NK-92 (cell line): ENCODE data around the gene TRABD.

Source experiments
- DNase-seq: peaks from one replicate; lab custom pipeline; 2025; ENCODE audit not compliant: unreplicated experiment; lab: John Stamatoyannopoulos, UW

The TRABD gene

DNA sequence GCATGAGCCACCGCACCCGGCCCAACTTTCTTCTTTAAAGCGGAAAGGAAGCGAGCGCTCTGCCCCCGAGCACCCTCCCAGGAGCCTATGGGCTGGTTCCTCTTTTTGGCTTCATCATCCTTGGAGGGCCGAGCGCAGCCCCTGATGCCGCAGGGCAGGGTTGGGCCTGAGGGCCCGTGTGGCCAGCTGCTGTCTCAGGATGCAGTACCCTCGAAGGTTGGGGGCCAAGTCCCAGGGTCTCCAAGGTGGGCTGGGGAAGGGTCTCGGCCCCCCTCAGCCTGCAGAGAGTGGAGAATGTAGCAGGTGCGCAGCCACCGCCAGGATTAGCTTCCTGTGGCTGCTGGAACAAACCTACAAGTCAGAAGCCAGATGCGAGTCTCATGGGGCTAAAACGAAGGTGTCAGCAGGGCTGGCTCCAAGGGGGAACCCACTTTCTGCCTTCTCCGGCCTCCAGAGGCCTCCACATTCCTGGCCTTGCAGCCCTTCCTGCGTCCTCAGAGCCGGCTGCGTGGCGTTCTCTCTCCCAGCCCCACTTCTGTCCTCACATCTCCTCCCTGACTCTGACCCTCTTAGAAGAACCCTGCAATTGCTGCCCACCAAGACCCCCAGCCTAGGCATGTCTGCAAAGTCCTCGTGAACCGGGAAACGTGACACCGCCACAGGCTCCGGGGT, 12.3 kb upstream of the TRABD start:
- no peak for DNase-seq

DNA sequence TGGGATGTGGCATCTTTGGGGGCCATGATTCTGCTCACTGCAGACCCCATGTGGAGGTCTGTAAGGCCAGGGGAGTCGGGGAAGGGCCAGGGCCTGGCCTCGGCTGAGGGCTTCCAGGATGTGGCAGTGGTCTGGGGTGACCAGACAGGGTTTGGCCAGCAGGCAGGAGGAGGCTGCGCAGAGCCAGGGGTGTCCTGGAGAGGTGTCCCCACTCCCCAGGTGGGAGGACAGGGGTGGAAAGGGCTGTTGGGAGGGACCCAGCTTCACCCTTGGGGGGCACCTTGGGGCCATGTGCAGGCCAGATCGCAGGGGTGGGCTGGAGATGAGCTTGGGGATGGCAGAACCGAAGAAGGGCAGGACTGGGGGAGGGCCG, 11.7 kb upstream of the TRABD start:
- DNase-seq = no peak

- no peak for DNase-seq
Observed at GRCh38 chr22:50174382-50175190, 11.1 kb upstream of the TRABD start.

DNA sequence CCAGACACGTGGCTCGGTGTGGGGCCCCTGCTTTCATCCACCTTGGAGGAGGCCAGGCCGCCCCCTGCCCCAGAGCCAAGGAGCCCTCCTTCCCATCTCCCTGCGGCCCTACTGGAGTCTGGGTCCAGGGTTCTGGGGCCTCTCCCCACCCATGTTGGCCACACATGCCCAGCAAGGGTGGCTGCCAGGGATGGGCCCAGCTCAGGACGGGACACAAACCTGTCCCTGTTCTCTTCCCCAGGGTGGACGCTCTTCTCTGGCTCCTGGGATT, 10.6 kb upstream of the TRABD start:
- DNase-seq = no peak

- DNase-seq = no peak
Observed at GRCh38 chr22:50175921-50176849, 9.5 kb upstream of the TRABD start.

GRCh38 chr22:50176850-50177536, 8.7 kb upstream of the TRABD start:
- no peak for DNase-seq

- DNase-seq = no peak
Observed at GRCh38 chr22:50177537-50178470, 7.9 kb upstream of the TRABD start.

- DNase-seq = no peak
Observed at GRCh38 chr22:50178471-50178864, 7.2 kb upstream of the TRABD start.

GRCh38 chr22:50178871-50179869, 6.5 kb upstream of the TRABD start:
- DNase-seq = no peak

DNA sequence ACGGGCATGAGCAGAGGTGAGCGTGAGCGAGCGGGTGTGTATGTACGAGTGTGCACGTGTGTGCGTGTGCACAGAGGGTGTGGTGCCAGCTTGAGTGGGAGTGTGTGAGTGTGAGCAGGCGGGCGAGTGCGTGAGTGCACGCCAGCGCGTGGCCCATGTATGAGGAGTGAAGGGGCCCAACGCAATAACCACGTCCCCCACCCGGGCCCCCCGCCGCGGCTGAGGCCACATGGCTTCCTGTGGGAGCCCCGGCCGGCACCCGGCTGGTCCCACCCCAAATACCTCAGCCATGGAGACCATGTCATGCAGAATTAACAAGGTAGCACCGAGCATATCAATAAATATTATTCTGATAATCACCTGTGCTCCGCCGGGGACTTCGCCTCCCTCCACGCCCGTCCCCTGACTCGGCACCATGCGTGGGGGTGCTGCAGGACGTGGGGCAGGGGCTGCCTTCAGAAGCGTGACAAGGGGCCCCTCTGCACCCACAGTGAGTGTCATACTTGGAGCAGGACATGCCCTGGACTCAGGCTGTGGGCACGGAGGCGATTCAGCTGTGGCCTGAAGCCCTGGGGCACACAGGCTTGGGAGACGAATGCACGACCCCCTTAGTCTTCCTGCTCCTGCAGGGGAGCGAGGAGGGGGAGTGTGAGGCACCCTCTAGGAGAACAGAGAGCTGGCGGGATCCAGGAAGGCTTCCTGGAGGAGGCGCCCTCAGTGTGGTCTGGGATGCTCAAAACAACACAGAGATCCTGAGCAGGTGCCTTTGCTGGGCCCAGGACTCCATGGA, 5.6 kb upstream of the TRABD start:
- DNase-seq = no peak

GRCh38 chr22:50180727-50181521, 4.8 kb upstream of the TRABD start:
- DNase-seq = no peak

- DNase-seq = no peak
Observed at GRCh38 chr22:50182176-50183081, 3.3 kb upstream of the TRABD start.

DNA sequence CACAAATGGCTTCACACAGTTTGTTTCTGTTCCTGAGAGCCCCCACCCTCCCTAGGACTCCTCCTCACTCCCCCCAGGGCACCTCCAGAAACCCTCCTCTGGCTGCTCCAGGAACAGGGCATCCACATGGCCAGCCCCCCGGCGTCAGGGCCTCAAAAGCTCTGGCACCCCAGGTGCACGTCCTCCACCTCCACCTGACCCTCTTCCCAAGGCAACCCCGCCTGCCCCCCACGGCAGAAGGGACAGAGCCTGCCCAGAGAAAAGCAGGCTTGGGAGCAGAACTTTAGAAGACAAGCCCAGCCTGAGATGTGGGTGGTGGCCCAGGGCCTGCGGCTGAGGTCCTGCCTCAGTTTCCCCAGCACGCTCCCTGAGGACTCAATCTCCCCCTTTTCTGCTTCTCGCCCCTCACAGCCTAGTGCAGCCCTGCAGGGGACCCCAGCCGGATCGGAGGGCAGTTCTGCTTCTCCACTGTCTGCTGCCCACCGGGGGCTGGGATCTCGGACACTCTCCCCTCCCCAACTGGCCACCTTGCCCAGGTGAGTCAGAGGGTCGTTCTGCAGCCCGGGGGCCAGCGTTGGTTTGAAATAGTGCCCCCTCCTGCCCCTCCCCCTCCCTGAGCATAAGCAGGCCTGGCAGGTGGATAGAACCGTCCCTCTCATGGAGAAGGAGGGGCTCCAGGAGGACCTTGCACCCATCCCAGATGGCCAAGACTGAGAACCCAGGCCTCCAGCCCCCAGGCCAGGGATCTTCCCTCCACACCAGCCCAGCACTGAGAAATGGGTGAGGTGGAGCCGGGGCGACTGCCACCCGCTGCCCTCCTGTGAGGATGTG, 2.4 kb upstream of the TRABD start:
- DNase-seq = no peak

DNA sequence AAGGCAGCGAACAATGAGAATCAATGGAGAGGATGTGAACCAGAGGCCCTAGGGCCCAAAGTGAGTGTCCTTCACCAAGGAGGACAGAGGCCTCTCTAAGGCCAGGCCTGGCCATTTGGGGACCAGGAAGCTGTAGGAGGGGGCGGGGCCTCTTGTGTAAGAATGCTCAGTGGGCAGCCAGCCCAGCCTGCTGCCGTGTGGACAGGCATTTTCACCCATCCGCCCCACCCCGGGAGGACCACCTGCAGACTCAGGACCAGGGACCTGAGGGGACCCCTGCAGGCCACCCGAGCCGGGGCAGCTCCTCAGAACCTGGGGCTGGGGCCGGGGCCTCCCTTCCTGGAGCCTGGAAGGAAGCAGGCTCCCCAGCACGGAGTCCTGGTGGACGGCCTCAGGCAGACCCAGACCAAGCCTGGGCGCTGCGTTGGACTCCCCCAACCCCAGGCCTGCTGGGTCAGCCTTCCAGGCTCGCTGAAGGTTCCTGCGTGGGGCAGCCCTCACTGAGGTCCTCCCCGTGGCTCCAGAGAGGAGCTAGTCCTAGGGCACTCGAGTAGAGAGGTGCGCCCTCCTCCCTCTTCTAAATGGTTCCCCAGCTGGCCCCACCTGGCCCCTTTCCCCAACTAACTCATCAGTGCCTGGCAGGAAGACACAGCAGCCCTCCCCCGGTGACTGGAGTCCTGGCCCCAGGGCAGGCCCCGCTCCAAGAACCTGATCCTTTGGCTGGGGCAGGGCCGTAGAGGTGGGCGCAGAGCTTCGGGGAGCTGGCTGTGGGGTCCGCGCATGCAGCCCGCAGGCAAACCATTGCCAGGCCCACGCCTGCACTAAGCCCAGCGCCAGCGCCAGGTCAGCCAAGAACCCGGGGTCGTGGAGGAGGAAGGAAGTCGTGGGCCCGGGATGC, 1.5 kb upstream of the TRABD start:
- DNase-seq = no peak
